ENCODE data around the gene ACOX3. TPM values are rescaled to one million over a fixed set of nuclear protein-coding genes. Genes with fewer than 3 reads are reported as not detected.

ACOX3 gene
- polyA plus RNA-seq, 3 donors, result 3.8 to 16.8 (median 13.3) TPM

DNA sequence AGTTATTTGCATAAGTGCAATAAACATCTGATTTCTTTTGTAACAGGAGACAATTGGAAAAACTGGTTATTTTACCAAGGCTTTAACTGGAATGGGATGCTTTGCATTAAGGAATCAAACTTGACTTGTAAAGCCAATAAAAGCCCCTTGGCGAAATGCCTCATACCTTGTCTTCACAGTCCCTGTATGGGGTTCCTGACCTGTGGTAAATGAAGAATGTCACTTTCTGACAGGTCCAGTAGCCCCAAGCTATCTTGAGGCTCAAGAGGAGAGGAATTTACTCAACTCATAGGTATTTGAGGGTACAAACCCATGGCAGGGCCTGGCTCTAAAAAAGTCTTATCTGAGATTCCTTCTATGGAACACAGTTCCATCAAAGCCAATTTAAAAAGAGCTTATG is 78.0 kb downstream of the ACOX3 start:
- H3K4me3 Mint-ChIP-seq, result no peak overlapping the region
- intact Hi-C loops (cut with micrococcal nuclease), result no loop called here
- Histone ChIP-seq H3K79me2 (ENCODE audit: insufficient read depth, low read length) (no peaks in the 10 kb centered on the region), H3K9me3 (replicated peaks in 1 of 2; ENCODE audit: control insufficient read depth in 1 of 2, insufficient read depth in 1 of 2, low read length in 2 of 2) (peaks cover 4% of the 10 kb centered on the region in 2 donors), H3K27ac (ENCODE audit: low read depth in 1 of 2, low read length in 2 of 2) (no peak overlapping the region), H3K9ac (ENCODE audit: insufficient read depth, low read length, poor library complexity, severe bottlenecking) (no peak overlapping the region), H3K36me3 (replicated peaks in 1 of 2; ENCODE audit: control insufficient read depth in 1 of 2, insufficient read depth in 2 of 2, low read length in 2 of 2) (peaks cover 0 to 20% of the 10 kb centered on the region in 2 donors), H4K20me1 (ENCODE audit: insufficient read depth, low read length) (no peaks in the 10 kb centered on the region), H3K4me2 (replicated peaks; ENCODE audit: extremely low read depth, low read length, poor library complexity, severe bottlenecking) (no peak overlapping the region), H3K4me3 (replicated peaks in 1 of 3; ENCODE audit: low read depth in 2 of 3, low read length in 3 of 3) (no peak overlapping the region), H3K27me3 (ENCODE audit: control insufficient read depth in 2 of 2, insufficient read depth in 2 of 2, low read length in 2 of 2) (no peaks in the 10 kb centered on the region), H2AFZ (ENCODE audit: insufficient read depth, low read depth, low read length, poor library complexity, severe bottlenecking) (no peak overlapping the region), H3K4me1 (ENCODE audit: control insufficient read depth in 1 of 2, insufficient read depth in 2 of 2, low read length in 2 of 2) (no peaks in the 10 kb centered on the region)
- no peak for DNase-seq
- no CpG with 5 or more reads among the region's 1 CpG for WGBS (ENCODE audit: insufficient coverage)
- peaks cover 0 to 10% (median 6%) of the 10 kb centered on the region in 7 donors for H3K9me3 Mint-ChIP-seq
- H3K4me1 Mint-ChIP-seq, result no peaks in the 10 kb centered on the region
- no peak overlapping the region for H3K27ac Mint-ChIP-seq
- TF ChIP-seq, protein P1, sequence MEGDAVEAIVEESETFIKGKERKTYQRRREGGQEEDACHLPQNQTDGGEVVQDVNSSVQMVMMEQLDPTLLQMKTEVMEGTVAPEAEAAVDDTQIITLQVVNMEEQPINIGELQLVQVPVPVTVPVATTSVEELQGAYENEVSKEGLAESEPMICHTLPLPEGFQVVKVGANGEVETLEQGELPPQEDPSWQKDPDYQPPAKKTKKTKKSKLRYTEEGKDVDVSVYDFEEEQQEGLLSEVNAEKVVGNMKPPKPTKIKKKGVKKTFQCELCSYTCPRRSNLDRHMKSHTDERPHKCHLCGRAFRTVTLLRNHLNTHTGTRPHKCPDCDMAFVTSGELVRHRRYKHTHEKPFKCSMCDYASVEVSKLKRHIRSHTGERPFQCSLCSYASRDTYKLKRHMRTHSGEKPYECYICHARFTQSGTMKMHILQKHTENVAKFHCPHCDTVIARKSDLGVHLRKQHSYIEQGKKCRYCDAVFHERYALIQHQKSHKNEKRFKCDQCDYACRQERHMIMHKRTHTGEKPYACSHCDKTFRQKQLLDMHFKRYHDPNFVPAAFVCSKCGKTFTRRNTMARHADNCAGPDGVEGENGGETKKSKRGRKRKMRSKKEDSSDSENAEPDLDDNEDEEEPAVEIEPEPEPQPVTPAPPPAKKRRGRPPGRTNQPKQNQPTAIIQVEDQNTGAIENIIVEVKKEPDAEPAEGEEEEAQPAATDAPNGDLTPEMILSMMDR (IDR thresholded peaks at IDR 0.05), result no peak
- peaks cover 18 to 22% of the 10 kb centered on the region in 2 donors for H3K36me3 Mint-ChIP-seq
- H3K27me3 Mint-ChIP-seq (ENCODE audit: low read depth in 3 of 3), result no peaks in the 10 kb centered on the region

DNA sequence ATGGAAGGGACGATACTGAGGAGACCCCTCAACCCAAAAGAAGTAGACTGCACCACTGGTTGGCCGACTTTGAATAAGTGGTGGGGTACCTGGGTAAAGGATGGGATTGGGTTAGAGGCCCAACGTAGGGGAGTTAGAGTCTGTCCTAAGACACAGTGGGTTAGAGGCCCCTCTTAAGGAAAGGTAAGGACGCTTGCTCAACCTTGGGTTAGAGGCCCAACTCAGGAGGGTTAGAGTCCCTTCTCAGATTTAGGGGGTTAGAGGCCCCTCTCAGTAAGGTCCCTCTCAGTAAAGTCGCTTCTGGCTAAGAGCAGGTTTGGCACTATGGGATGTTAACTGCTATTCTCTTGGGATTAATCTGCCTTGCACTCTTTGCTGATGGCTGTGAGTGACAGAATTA is 81.3 kb downstream of the ACOX3 start:
- Mint-ChIP-seq H3K36me3 (peaks cover 0 to under 1% of the 10 kb centered on the region in 2 donors), H3K27me3 (ENCODE audit: low read depth in 3 of 3) (no peaks in the 10 kb centered on the region), H3K9me3 (peaks cover 6 to 18% (median 15%) of the 10 kb centered on the region in 7 donors), H3K27ac (no peak overlapping the region), H3K4me3 (no peak overlapping the region), H3K4me1 (peaks cover 5% of the 10 kb centered on the region)
- 100% methylated on average over 4 of the region's 5 CpGs for WGBS (ENCODE audit: insufficient coverage)
- no peaks in the 10 kb centered on the region for H4K20me1 ChIP-seq (ENCODE audit: insufficient read depth, low read length)
- no peak overlapping the region for H3K4me2 ChIP-seq (replicated peaks; ENCODE audit: extremely low read depth, low read length, poor library complexity, severe bottlenecking)
- H3K79me2 ChIP-seq (ENCODE audit: insufficient read depth, low read length), result no peaks in the 10 kb centered on the region
- H3K9ac ChIP-seq (ENCODE audit: insufficient read depth, low read length, poor library complexity, severe bottlenecking), result no peak overlapping the region
- intact Hi-C loops (cut with micrococcal nuclease), result no loop called here
- H3K4me3 ChIP-seq (replicated peaks in 1 of 3; ENCODE audit: low read depth in 2 of 3, low read length in 3 of 3), result no peak overlapping the region
- H3K9me3 ChIP-seq (replicated peaks in 1 of 2; ENCODE audit: control insufficient read depth in 1 of 2, insufficient read depth in 1 of 2, low read length in 2 of 2), result peaks cover 10 to 11% of the 10 kb centered on the region in 2 donors
- no peak overlapping the region for H3K27ac ChIP-seq (ENCODE audit: low read depth in 1 of 2, low read length in 2 of 2)
- no peak for DNase-seq
- TF ChIP-seq, protein P1 (IDR thresholded peaks at IDR 0.05), result no peak
- H3K4me1 ChIP-seq (ENCODE audit: control insufficient read depth in 1 of 2, insufficient read depth in 2 of 2, low read length in 2 of 2), result no peaks in the 10 kb centered on the region
- no peaks in the 10 kb centered on the region for H3K36me3 ChIP-seq (replicated peaks in 1 of 2; ENCODE audit: control insufficient read depth in 1 of 2, insufficient read depth in 2 of 2, low read length in 2 of 2)
- H3K27me3 ChIP-seq (ENCODE audit: control insufficient read depth in 2 of 2, insufficient read depth in 2 of 2, low read length in 2 of 2), result no peaks in the 10 kb centered on the region
- H2AFZ ChIP-seq (ENCODE audit: insufficient read depth, low read depth, low read length, poor library complexity, severe bottlenecking), result no peak overlapping the region
